ENCODE data around the gene NOX4.
"Not testable (repeated sequence)": the region's sequence is repeated elsewhere in the genome, so short reads cannot be mapped to it uniquely, and the experiment has no call there.

DNA sequence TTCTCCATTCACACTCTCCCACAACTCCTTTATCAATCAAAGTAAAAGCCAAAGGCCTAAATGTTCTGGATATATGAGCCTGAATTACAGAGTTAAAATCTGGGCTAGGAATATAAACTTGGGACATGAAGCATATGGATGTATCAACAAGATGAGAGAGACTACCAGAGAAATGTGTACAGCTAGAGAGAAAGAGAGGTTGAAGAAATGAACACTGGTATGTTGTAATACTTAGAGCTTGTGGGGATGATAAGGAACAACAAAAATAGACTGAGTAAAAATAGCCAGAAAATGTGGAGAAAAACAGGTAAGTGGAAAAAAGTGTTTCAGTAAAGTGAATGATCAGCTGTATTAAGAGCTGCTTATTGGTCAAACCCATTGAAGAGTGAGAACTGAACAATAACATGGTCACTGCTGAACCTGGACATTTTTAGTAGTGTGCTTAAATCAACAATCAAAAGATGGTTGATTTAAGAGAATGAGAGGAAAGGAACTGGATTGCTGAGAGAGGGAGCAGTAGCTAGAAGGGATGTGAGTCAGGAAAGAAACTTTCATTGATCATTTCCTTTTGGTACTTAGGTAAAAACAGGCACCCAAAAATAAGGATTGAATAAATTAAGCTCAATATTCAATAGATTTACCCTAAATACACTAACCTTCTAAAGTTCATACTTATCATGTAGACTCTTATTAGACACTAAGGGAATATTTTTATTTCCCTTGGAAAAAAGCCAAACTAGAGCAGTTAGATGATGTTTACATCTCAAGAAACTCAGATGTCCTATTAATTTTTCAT is 111.0 kb downstream of the NOX4 start:
- not testable (repeated sequence) for TF ChIP-seq CTCF (IDR thresholded peaks at IDR 0.05); EZH2 (IDR thresholded peaks at IDR 0.05; ENCODE audit: borderline replicate concordance, insufficient read depth, low read depth, low read length, poor library complexity, severe bottlenecking)
